Stimulated activated CD8-positive, alpha-beta memory T cell treated with anti-CD3 and anti-CD28 coated beads, Interleukin-12 subunit alpha, Interleukin-12 subunit beta, amount 100 ng/mL, for 4 hours (primary cell): ENCODE data around the gene COL23A1.

Experiments
- DNase-seq: peaks from one replicate; pipeline ENCODE4 v3.0.0-alpha.2; 2020; ENCODE audit warnings: low read depth

Gene COL23A1

DNA sequence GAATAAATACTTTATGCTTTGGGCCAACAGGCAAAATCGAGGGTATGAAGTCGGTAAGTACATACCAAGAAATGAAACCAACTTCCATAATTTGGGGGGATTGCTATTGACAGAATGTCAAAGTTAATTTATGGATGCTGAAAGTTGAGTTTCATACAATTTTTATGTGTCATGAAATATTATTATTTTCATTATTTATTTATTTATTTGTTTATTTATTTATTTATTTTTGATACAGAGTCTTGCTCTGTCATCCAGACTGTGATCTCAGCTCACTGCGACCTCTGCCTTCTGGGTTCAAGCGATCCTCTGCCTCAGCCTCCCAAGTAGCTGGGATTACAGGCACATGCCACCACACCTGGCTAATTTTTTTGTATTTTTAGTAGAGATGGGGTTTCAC, 398.5 kb downstream of the COL23A1 start:
- no peak for DNase-seq

DNA sequence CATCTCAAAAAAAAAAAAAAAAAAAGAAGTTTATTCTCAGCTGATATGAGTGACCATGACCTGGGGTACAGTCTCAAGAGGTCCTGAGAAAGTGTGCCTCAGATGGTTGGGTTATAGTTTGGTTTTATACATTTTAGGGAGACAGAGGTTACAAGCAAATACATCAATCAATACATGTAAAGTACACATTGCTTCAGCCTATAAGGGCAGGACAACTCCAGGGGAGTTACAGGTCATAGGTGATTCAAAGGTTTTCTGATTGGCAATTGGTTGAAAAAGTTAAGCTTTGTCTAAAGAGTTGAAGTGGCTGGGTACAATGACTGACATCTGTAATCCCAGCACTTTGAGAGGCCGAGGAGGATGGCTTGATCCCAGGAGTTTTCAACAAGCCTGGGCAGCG, 400.8 kb downstream of the COL23A1 start:
- no peak for DNase-seq
